CD4-positive, alpha-beta memory T cell (primary cell): ENCODE data around the gene SSR3. TPM values are rescaled to one million over a fixed set of nuclear protein-coding genes. Genes with fewer than 3 reads are reported as not detected.

Experiments used
- CTCF ChIA-PET: fragments of 350-600 bp; sonication (Branson Sonifier 250); formaldehyde crosslinking; loops from one replicate; lab custom pipeline; 2021; ENCODE audit warnings: inconsistent platforms; ENCODE audit not compliant: partially characterized antibody; lab: Charles Lee
- POLR2A ChIA-PET: fragments of 350-600 bp; sonication (Branson Sonifier 250); formaldehyde crosslinking; loops from one replicate; lab custom pipeline; 2021; ENCODE audit not compliant: partially characterized antibody; lab: Charles Lee
- DNase-seq, 5 donors: peaks; one replicate each; pipeline versions ENCODE4 v3.0.0 to v3.0.0-alpha.2; 2020 to 2022; ENCODE audit warnings: mixed read lengths in 1 of 5
- H3K27ac ChIP-seq: one replicate; pipeline ENCODE4 v1.7.0; 2013; ENCODE audit warnings: low read depth, low read length
- H3K27me3 ChIP-seq: 2 replicates; pipeline ENCODE4 v1.7.0; 2013; ENCODE audit warnings: mild to moderate bottlenecking, low read length, moderate library complexity; ENCODE audit not compliant: insufficient read depth
- H3K36me3 ChIP-seq: 2 replicates; pipeline ENCODE4 v1.7.0; 2013; ENCODE audit warnings: mild to moderate bottlenecking, low read length, moderate library complexity; ENCODE audit not compliant: insufficient read depth
- H3K4me1 ChIP-seq: 2 replicates; pipeline ENCODE4 v1.7.0; 2013; ENCODE audit warnings: mild to moderate bottlenecking, low read length, moderate library complexity; ENCODE audit not compliant: insufficient read depth
- H3K4me3 ChIP-seq, 2 donors: one replicate each; pipeline ENCODE4 v1.7.0; 2013; ENCODE audit warnings: low read length in 2 of 2, mild to moderate bottlenecking in 1 of 2
- H3K9me3 ChIP-seq, 2 donors: one replicate each; pipeline ENCODE4 v1.7.0; 2013; ENCODE audit warnings: low read length in 2 of 2, control low read depth in 1 of 2; ENCODE audit not compliant: control insufficient read depth in 1 of 2
- H3K27ac Mint-ChIP-seq, 7 donors: one replicate each; pipeline ENCODE4 v1.8.0; 2020 to 2021; ENCODE audit warnings: mixed read lengths in 7 of 7, mild to moderate bottlenecking in 6 of 7, inconsistent platforms in 3 of 7, moderate library complexity in 3 of 7
- H3K27me3 Mint-ChIP-seq, 2 donors: one replicate each; pipeline ENCODE4 v1.8.0; 2020 to 2021; ENCODE audit warnings: mixed read lengths in 2 of 2
- H3K36me3 Mint-ChIP-seq, 2 donors: one replicate each; pipeline ENCODE4 v1.8.0; 2020 to 2021; ENCODE audit warnings: mixed read lengths in 2 of 2, inconsistent platforms in 1 of 2, mild to moderate bottlenecking in 1 of 2
- H3K4me1 Mint-ChIP-seq, 4 donors: one replicate each; pipeline ENCODE4 v1.8.0; 2020 to 2021; ENCODE audit warnings: mixed read lengths in 4 of 4, mild to moderate bottlenecking in 1 of 4
- H3K4me3 Mint-ChIP-seq, 8 donors: one replicate each; pipeline ENCODE4 v1.8.0; 2020 to 2021; ENCODE audit warnings: mixed read lengths in 8 of 8, mild to moderate bottlenecking in 7 of 8, moderate library complexity in 6 of 8, inconsistent platforms in 3 of 8
- H3K9me3 Mint-ChIP-seq, 8 donors: one replicate each; pipeline ENCODE4 v1.8.0; 2020 to 2021; ENCODE audit warnings: mixed read lengths in 8 of 8, mild to moderate bottlenecking in 5 of 8, inconsistent platforms in 3 of 8, moderate library complexity in 1 of 8
- intact Hi-C: fragments of 100-400 bp; cut with micrococcal nuclease; formaldehyde crosslinking; loops from one replicate; pipeline ENCODE4 v1.15.1; 2023
- polyA plus RNA-seq, 2 donors: library from polyadenylated mRNA; unstranded; fragments of 300-500 nt; fragmentation: Illumina TruSeq; gene quantifications; one replicate each; pipeline ENCODE4 v1.2.3, GENCODE V29; 2021
- total RNA-seq, 2 experiments: library from RNA; stranded (reverse); gene quantifications; one replicate each; pipeline ENCODE4 v1.2.3, GENCODE V29; 2021

The SSR3 gene
- total and polyA plus RNA-seq, 4 experiments from 2014 or later = 132 to 158 (median 137) TPM

GRCh38 chr3:156497326-156497725 lies 57.6 kb downstream of the SSR3 start:
- no peaks in the 10 kb centered on the region for H3K36me3 ChIP-seq
- no peak overlapping the region for H3K4me3 ChIP-seq
- DNase-seq = no peak
- POLR2A ChIA-PET = interaction anchor here (1.7 kb wide), 1 partner anchor 13 kb away, joined by 4 read pairs; no protein-coding TSS in a partner anchor
- no peak overlapping the region for H3K27ac ChIP-seq
- Mint-ChIP-seq H3K27ac (no peak overlapping the region), H3K36me3 (no peaks in the 10 kb centered on the region), H3K4me1 (no peaks in the 10 kb centered on the region), H3K4me3 (no peak overlapping the region), H3K9me3 (peaks cover 0 to 12% (median 4%) of the 10 kb centered on the region in 8 donors), H3K27me3 (peaks cover 6 to 8% of the 10 kb centered on the region in 2 donors)
- CTCF ChIA-PET = interaction anchor here (1.4 to 1.5 kb wide), 2 partner anchors 11 to 22 kb away, joined by 3 to 4 read pairs; no protein-coding TSS in a partner anchor
- H3K9me3 ChIP-seq = no peaks in the 10 kb centered on the region
- H3K27me3 ChIP-seq = no peaks in the 10 kb centered on the region
- H3K4me1 ChIP-seq = no peaks in the 10 kb centered on the region
- intact Hi-C loops = no loop called here

- intact Hi-C loops = no loop called here
- Mint-ChIP-seq H3K36me3 (no peaks in the 10 kb centered on the region), H3K27me3 (peaks cover 6 to 8% of the 10 kb centered on the region in 2 donors), H3K27ac (no peak overlapping the region), H3K4me1 (no peaks in the 10 kb centered on the region), H3K4me3 (no peak overlapping the region), H3K9me3 (peaks cover 0 to 12% (median 4%) of the 10 kb centered on the region in 8 donors)
- POLR2A ChIA-PET = no interaction called here
- no peaks in the 10 kb centered on the region for H3K36me3 ChIP-seq
- H3K9me3 ChIP-seq = no peaks in the 10 kb centered on the region
- CTCF ChIA-PET = no interaction called here
- H3K4me3 ChIP-seq = no peak overlapping the region
- no peaks in the 10 kb centered on the region for H3K4me1 ChIP-seq
- H3K27me3 ChIP-seq = no peaks in the 10 kb centered on the region
- no peak for DNase-seq
- H3K27ac ChIP-seq = no peak overlapping the region
Measured at GRCh38 chr3:156495816-156496215, 59.1 kb downstream of the SSR3 start.

- H3K9me3 Mint-ChIP-seq = peaks cover 0 to 12% (median 4%) of the 10 kb centered on the region in 8 donors
- intact Hi-C loops = no loop called here
- no peaks in the 10 kb centered on the region for H3K36me3 Mint-ChIP-seq
- no peaks in the 10 kb centered on the region for H3K4me1 ChIP-seq
- POLR2A ChIA-PET = interaction anchor here (3.1 kb wide), 1 partner anchor 9 kb away, joined by 14 read pairs; no protein-coding TSS in a partner anchor
- H3K27me3 ChIP-seq = no peaks in the 10 kb centered on the region
- DNase-seq = no peak
- H3K9me3 ChIP-seq = no peaks in the 10 kb centered on the region
- H3K4me3 Mint-ChIP-seq = no peak overlapping the region
- H3K36me3 ChIP-seq = no peaks in the 10 kb centered on the region
- CTCF ChIA-PET = interaction anchor here (5.7 kb wide), 1 partner anchor 15 kb away, joined by 39 read pairs; no protein-coding TSS in a partner anchor
- H3K4me1 Mint-ChIP-seq = no peaks in the 10 kb centered on the region
- no peak overlapping the region for H3K27ac ChIP-seq
- H3K27ac Mint-ChIP-seq = no peak overlapping the region
- no peak overlapping the region for H3K4me3 ChIP-seq
- peaks cover 6 to 8% of the 10 kb centered on the region in 2 donors for H3K27me3 Mint-ChIP-seq
Measured at GRCh38 chr3:156493887-156494286, 61.0 kb downstream of the SSR3 start.

- no peak overlapping the region for H3K27ac Mint-ChIP-seq
- CTCF ChIA-PET = interaction anchor here (0.7 to 5.7 kb wide), 5 partner anchors 9 to 43 kb away, joined by 3 to 39 read pairs (median 4); no protein-coding TSS in a partner anchor
- POLR2A ChIA-PET = interaction anchor here (1.5 to 3.1 kb wide), 2 partner anchors 8 to 596 kb away, joined by 4 to 14 read pairs; no protein-coding TSS in a partner anchor
Measured at GRCh38 chr3:156492801-156493261, 62.1 kb downstream of the SSR3 start.

GRCh38 chr3:156491192-156491591 lies 63.7 kb downstream of the SSR3 start:
- ChIA-PET CTCF (interaction anchor here (1.1 to 5.7 kb wide), 2 partner anchors 12 to 18 kb away, joined by 4 to 39 read pairs; no protein-coding TSS in a partner anchor), POLR2A (no interaction called here)
- Histone ChIP-seq H3K4me1 (no peaks in the 10 kb centered on the region), H3K9me3 (no peaks in the 10 kb centered on the region), H3K27ac (no peak overlapping the region), H3K4me3 (no peak overlapping the region), H3K27me3 (no peaks in the 10 kb centered on the region), H3K36me3 (no peaks in the 10 kb centered on the region)
- peaks cover 0 to 5% (median 0%) of the 10 kb centered on the region in 4 donors for H3K4me1 Mint-ChIP-seq
- intact Hi-C loops = no loop called here
- no peak overlapping the region for H3K4me3 Mint-ChIP-seq
- peaks cover 4 to 8% of the 10 kb centered on the region in 2 donors for H3K27me3 Mint-ChIP-seq
- no peak for DNase-seq
- no peaks in the 10 kb centered on the region for H3K36me3 Mint-ChIP-seq
- H3K9me3 Mint-ChIP-seq = peaks cover 0 to 3% (median under 1%) of the 10 kb centered on the region in 8 donors
- no peak overlapping the region for H3K27ac Mint-ChIP-seq

More at GRCh38 chr3:156492801-156493261, 62.1 kb downstream of the SSR3 start:
- no peak overlapping the region for H3K27ac ChIP-seq
- no peaks in the 10 kb centered on the region for H3K27me3 ChIP-seq
- H3K4me3 Mint-ChIP-seq = no peak overlapping the region
- no peaks in the 10 kb centered on the region for H3K36me3 ChIP-seq
- intact Hi-C loops = no loop called here
- H3K9me3 ChIP-seq = no peaks in the 10 kb centered on the region
- no peak overlapping the region for H3K4me3 ChIP-seq
- H3K36me3 Mint-ChIP-seq = no peaks in the 10 kb centered on the region
- no peaks in the 10 kb centered on the region for H3K4me1 Mint-ChIP-seq
- H3K27me3 Mint-ChIP-seq = peaks cover 6 to 8% of the 10 kb centered on the region in 2 donors
- H3K4me1 ChIP-seq = no peaks in the 10 kb centered on the region
- DNase-seq = no peak
- peaks cover 0 to 7% (median 2%) of the 10 kb centered on the region in 8 donors for H3K9me3 Mint-ChIP-seq

Other genes with a start within 250 kb of the SSR3 start
- 100 to 1,000 TPM; 108 to 119 TPM for gene TIPARP, start 119.5 kb upstream of the SSR3 start, total RNA-seq
- 10 to 100 TPM; 15.1 to 28.1 TPM for gene TIPARP, start 119.5 kb upstream of the SSR3 start, polyA plus RNA-seq